Neural progenitor cell (in vitro differentiated cells): ENCODE results near the gene ARHGAP5. TPM values are rescaled to one million over a fixed set of nuclear protein-coding genes. Genes with fewer than 3 reads are reported as not detected.
A peak's percentile ranks its signal among the peaks of the same experiment; 100 is the strongest.

Experiments
- DNase-seq: peaks from one replicate; pipeline ENCODE4 v3.0.0-alpha.2; 2016; ENCODE audit warnings: low spot score
- H2AFZ ChIP-seq: fragments of 200-600 bp; sonication (generic); replicated peaks from 2 replicates; pipeline ENCODE4 v1.6.1; 2016; ENCODE audit warnings: antibody characterized with exemption
- H3F3A ChIP-seq: fragments of 200-600 bp; sonication (generic); 2 replicates; pipeline ENCODE4 v1.6.1; 2016; ENCODE audit warnings: antibody characterized with exemption, low read depth
- H3K27ac ChIP-seq: fragments of 200-600 bp; sonication (generic); 2 replicates; pipeline ENCODE4 v1.5.1; 2016; ENCODE audit warnings: mild to moderate bottlenecking
- H3K27me3 ChIP-seq: fragments of 200-600 bp; sonication (generic); 2 replicates; pipeline ENCODE4 v1.6.1; 2016; ENCODE audit warnings: mild to moderate bottlenecking, moderate library complexity
- H3K36me3 ChIP-seq: fragments of 200-600 bp; sonication (generic); 2 replicates; pipeline ENCODE4 v1.5.1; 2016
- H3K4me1 ChIP-seq: fragments of 200-600 bp; sonication (generic); 2 replicates; pipeline ENCODE4 v1.6.1; 2016; ENCODE audit warnings: mixed run types
- H3K4me2 ChIP-seq: fragments of 200-600 bp; sonication (generic); 2 replicates; pipeline ENCODE4 v1.6.1; 2016
- H3K4me3 ChIP-seq: fragments of 200-600 bp; sonication (generic); 2 replicates; pipeline ENCODE4 v1.5.1; 2016
- H3K79me2 ChIP-seq: fragments of 200-600 bp; sonication (generic); 2 replicates; pipeline ENCODE4 v1.6.1; 2016; ENCODE audit warnings: low read depth
- H3K9ac ChIP-seq: fragments of 200-600 bp; sonication (generic); 2 replicates; pipeline ENCODE4 v1.6.1; 2016
- H3K9me3 ChIP-seq: fragments of 200-600 bp; sonication (generic); 2 replicates; pipeline ENCODE4 v1.5.1; 2016; ENCODE audit warnings: low read depth
- H4K20me1 ChIP-seq: fragments of 200-600 bp; sonication (generic); 2 replicates; pipeline ENCODE4 v1.6.1; 2016; ENCODE audit warnings: low read depth
- H3K27ac Mint-ChIP-seq: 3 replicates; pipeline ENCODE4 v1.8.0; 2021; ENCODE audit warnings: mixed read lengths
- H3K27me3 Mint-ChIP-seq: 2 replicates; pipeline ENCODE4 v1.8.0; 2022; ENCODE audit warnings: low read depth, mild to moderate bottlenecking, inconsistent platforms, moderate library complexity, mixed read lengths; ENCODE audit not compliant: insufficient read depth
- H3K36me3 Mint-ChIP-seq: 3 replicates; pipeline ENCODE4 v1.8.0; 2021; ENCODE audit warnings: mixed read lengths
- H3K4me1 Mint-ChIP-seq: 3 replicates; pipeline ENCODE4 v1.8.0; 2021; ENCODE audit warnings: mixed read lengths
- H3K4me3 Mint-ChIP-seq: 3 replicates; pipeline ENCODE4 v1.8.0; 2021; ENCODE audit warnings: mild to moderate bottlenecking, moderate library complexity, mixed read lengths
- H3K9me3 Mint-ChIP-seq: 3 replicates; pipeline ENCODE4 v1.8.0; 2020; ENCODE audit warnings: mixed read lengths
- EZH2 ChIP-seq: fragments of 200-600 bp; sonication (generic); IDR thresholded peaks from 2 replicates; pipeline ENCODE4 v1.6.1; 2017; ENCODE audit warnings: antibody characterized with exemption, mild to moderate bottlenecking, moderate library complexity
- EZH2phosphoT487 ChIP-seq: fragments of 200-600 bp; sonication (generic); IDR thresholded peaks from 2 replicates; pipeline ENCODE4 v1.6.1; 2017; ENCODE audit warnings: antibody characterized with exemption
- total RNA-seq: library from RNA; depleted of rRNA; stranded (reverse); fragments of >200 nt; gene quantifications from 2 replicates; pipeline ENCODE4 v1.2.3, GENCODE V29; 2015; ENCODE audit warnings: low replicate concordance
- TF ChIP-seq, protein P1 (sequence below): fragments of 200-600 bp; sonication (generic); IDR thresholded peaks from 2 replicates; pipeline ENCODE4 v1.5.1; 2017; ENCODE audit warnings: antibody characterized with exemption, mild to moderate bottlenecking

ARHGAP5 gene
- total RNA-seq, 1 donor from 2014 or later, result 202 TPM

DNA sequence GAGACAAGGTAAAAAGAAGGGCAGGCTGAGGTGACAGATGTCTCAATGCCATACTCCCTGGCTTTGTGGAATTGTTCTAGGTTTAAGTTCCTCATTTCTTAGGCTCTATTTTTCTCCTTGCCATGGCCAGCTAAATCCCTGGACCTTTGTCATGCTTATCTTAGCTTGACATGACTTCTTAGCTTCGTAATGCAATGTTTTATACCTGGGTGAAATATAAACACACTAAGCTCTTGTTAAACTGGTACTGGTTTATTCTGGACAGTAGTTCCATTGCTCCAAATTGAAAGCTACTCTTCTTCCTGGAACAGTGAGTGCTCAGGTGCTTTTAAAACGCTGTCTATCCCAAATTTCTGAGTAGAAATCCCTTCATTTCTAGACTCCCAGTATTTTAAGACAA, 17.4 kb upstream of the ARHGAP5 start:
- Histone ChIP-seq H4K20me1 (no peaks in the 10 kb centered on the region), H3K4me1 (no peaks in the 10 kb centered on the region), H3K9me3 (no peaks in the 10 kb centered on the region), H3K27ac (no peak overlapping the region), H3K79me2 (no peaks in the 10 kb centered on the region), H2AFZ (peak overlapping the region; percentile 38), H3K9ac (no peak overlapping the region), H3K27me3 (no peaks in the 10 kb centered on the region), H3K4me2 (no peak overlapping the region), H3K4me3 (no peak overlapping the region), H3F3A (no peaks in the 10 kb centered on the region), H3K36me3 (no peaks in the 10 kb centered on the region)
- Mint-ChIP-seq H3K27me3 (peaks cover 2% of the 10 kb centered on the region), H3K4me1 (peaks cover 12% of the 10 kb centered on the region), H3K4me3 (no peak overlapping the region), H3K9me3 (no peaks in the 10 kb centered on the region), H3K36me3 (no peaks in the 10 kb centered on the region), H3K27ac (no peak overlapping the region)
- DNase-seq, result no peak
- TF ChIP-seq EZH2 (no peak), EZH2phosphoT487 (no peak)
- TF ChIP-seq, protein P1, sequence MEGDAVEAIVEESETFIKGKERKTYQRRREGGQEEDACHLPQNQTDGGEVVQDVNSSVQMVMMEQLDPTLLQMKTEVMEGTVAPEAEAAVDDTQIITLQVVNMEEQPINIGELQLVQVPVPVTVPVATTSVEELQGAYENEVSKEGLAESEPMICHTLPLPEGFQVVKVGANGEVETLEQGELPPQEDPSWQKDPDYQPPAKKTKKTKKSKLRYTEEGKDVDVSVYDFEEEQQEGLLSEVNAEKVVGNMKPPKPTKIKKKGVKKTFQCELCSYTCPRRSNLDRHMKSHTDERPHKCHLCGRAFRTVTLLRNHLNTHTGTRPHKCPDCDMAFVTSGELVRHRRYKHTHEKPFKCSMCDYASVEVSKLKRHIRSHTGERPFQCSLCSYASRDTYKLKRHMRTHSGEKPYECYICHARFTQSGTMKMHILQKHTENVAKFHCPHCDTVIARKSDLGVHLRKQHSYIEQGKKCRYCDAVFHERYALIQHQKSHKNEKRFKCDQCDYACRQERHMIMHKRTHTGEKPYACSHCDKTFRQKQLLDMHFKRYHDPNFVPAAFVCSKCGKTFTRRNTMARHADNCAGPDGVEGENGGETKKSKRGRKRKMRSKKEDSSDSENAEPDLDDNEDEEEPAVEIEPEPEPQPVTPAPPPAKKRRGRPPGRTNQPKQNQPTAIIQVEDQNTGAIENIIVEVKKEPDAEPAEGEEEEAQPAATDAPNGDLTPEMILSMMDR, result no peak

DNA sequence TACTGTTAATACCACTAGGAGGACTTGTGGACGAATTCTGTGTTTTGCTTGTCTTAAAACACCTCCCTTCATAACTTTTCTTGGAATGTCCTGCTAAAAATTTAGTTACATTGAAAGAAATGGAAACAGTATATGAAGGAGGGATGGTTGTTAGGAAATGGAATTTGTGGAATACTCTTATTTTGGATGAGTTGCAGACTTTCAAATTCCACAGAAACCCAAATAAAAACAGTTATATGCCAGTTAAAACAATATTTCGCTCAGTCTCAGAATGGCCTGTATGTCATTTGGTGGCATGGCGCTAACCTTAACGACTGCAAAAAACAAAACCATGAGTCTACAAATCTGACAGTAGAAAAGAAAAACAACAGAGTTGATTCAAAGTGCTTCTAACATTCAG, 12.2 kb upstream of the ARHGAP5 start:
- Histone ChIP-seq H3K79me2 (no peaks in the 10 kb centered on the region), H3K4me3 (no peak overlapping the region), H3K36me3 (no peaks in the 10 kb centered on the region), H3K27me3 (no peaks in the 10 kb centered on the region), H3K9ac (no peak overlapping the region), H3F3A (no peaks in the 10 kb centered on the region), H2AFZ (no peak overlapping the region), H3K4me1 (no peaks in the 10 kb centered on the region), H3K9me3 (no peaks in the 10 kb centered on the region), H3K4me2 (no peak overlapping the region), H3K27ac (no peak overlapping the region), H4K20me1 (no peaks in the 10 kb centered on the region)
- DNase-seq, result no peak
- TF ChIP-seq EZH2, result no peak
- TF ChIP-seq EZH2phosphoT487, result no peak
- TF ChIP-seq, protein P1, result no peak
- no peak overlapping the region for H3K27ac Mint-ChIP-seq
- H3K27me3 Mint-ChIP-seq, result peaks cover 4% of the 10 kb centered on the region
- no peaks in the 10 kb centered on the region for H3K36me3 Mint-ChIP-seq
- H3K9me3 Mint-ChIP-seq, result no peaks in the 10 kb centered on the region
- peaks cover 2% of the 10 kb centered on the region for H3K4me1 Mint-ChIP-seq
- no peak overlapping the region for H3K4me3 Mint-ChIP-seq

GRCh38 chr14:32068708-32069107, 8.4 kb upstream of the ARHGAP5 start:
- H3K4me2 ChIP-seq, result no peak overlapping the region
- TF ChIP-seq, protein P1, result no peak
- no peak for TF ChIP-seq EZH2phosphoT487
- TF ChIP-seq EZH2, result no peak
- peaks cover 4% of the 10 kb centered on the region for H3K27me3 Mint-ChIP-seq

DNA sequence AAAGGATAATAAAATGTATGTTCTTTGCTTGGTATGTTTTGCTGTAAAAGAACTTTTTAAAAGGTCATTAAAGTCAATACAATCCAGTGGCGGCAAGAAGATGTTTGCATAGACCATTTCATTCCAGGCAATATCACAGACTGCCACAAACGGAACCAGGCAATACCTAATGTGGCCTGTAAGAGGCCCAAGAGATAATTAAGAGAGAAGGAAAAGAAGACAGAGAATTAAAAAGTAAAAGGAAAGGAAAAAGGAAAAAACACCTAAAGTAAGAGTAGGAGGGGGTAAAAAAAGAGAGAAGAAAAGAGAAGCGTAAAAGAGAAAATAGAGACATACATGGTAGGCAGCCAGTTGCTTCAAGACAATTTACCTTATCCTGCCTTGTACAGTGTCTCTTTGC, 6.8 kb upstream of the ARHGAP5 start:
- Histone ChIP-seq H3F3A (peaks cover under 1% of the 10 kb centered on the region), H3K36me3 (no peaks in the 10 kb centered on the region), H3K79me2 (peaks cover 13% of the 10 kb centered on the region), H3K27me3 (no peaks in the 10 kb centered on the region), H3K4me2 (no peak overlapping the region), H3K9ac (no peak overlapping the region), H3K27ac (no peak overlapping the region), H2AFZ (no peak overlapping the region), H3K4me1 (peaks cover 6% of the 10 kb centered on the region), H3K4me3 (no peak overlapping the region), H4K20me1 (no peaks in the 10 kb centered on the region), H3K9me3 (no peaks in the 10 kb centered on the region)
- no peaks in the 10 kb centered on the region for H3K36me3 Mint-ChIP-seq
- DNase-seq, result no peak
- no peak overlapping the region for H3K4me3 Mint-ChIP-seq
- peaks cover 9% of the 10 kb centered on the region for H3K4me1 Mint-ChIP-seq
- H3K27me3 Mint-ChIP-seq, result peaks cover 4% of the 10 kb centered on the region
- TF ChIP-seq, protein P1, result peak; percentile 21
- no peak for TF ChIP-seq EZH2
- H3K27ac Mint-ChIP-seq, result no peak overlapping the region
- H3K9me3 Mint-ChIP-seq, result no peaks in the 10 kb centered on the region

More at GRCh38 chr14:32068708-32069107, 8.4 kb upstream of the ARHGAP5 start:
- no peaks in the 10 kb centered on the region for H3K4me1 ChIP-seq
- no peak for DNase-seq
- no peaks in the 10 kb centered on the region for H3K27me3 ChIP-seq
- no peaks in the 10 kb centered on the region for H3K36me3 ChIP-seq
- H3K4me3 Mint-ChIP-seq, result no peak overlapping the region
- H3K9me3 Mint-ChIP-seq, result no peaks in the 10 kb centered on the region
- no peaks in the 10 kb centered on the region for H3K36me3 Mint-ChIP-seq
- H3K9ac ChIP-seq, result no peak overlapping the region
- H3K4me1 Mint-ChIP-seq, result peaks cover 5% of the 10 kb centered on the region
- H3F3A ChIP-seq, result no peaks in the 10 kb centered on the region
- no peaks in the 10 kb centered on the region for H3K79me2 ChIP-seq
- no peaks in the 10 kb centered on the region for H3K9me3 ChIP-seq
- no peaks in the 10 kb centered on the region for H4K20me1 ChIP-seq
- H3K4me3 ChIP-seq, result no peak overlapping the region
- H3K27ac Mint-ChIP-seq, result no peak overlapping the region
- no peak overlapping the region for H3K27ac ChIP-seq
- H2AFZ ChIP-seq, result no peak overlapping the region
